Right atrium auricular region (tissue), 2 donors: Measurements from ENCODE around the gene SLC2A5. TPM values are rescaled to one million over a fixed set of nuclear protein-coding genes. Genes with fewer than 3 reads are reported as not detected.
A peak's percentile ranks its signal among the peaks of the same experiment; 100 is the strongest.

Experiments used
- DNase-seq: peaks from one replicate; pipeline ENCODE4 v3.0.0-alpha.2; 2019; ENCODE audit warnings: low spot score
- H3K27ac ChIP-seq, 2 donors: fragments of 200-600 bp; sonication (generic); 1 replicate in 1 of 2; 2 replicates in 1 of 2; pipeline ENCODE4 v1.5.1; 2016 to 2019
- H3K27me3 ChIP-seq, 2 donors: fragments of 200-600 bp; sonication (generic); one replicate each; pipeline versions ENCODE4 v1.5.1 to v1.6.0; 2017 to 2019
- H3K36me3 ChIP-seq: fragments of 200-600 bp; sonication (generic); one replicate; pipeline ENCODE4 v1.5.1; 2016
- H3K4me1 ChIP-seq, 2 donors: fragments of 200-600 bp; sonication (generic); one replicate each; pipeline versions ENCODE4 v1.5.1 to v1.6.0; 2017 to 2019
- H3K4me3 ChIP-seq, 2 donors: fragments of 200-600 bp; sonication (generic); 1 replicate in 1 of 2; 2 replicates in 1 of 2; pipeline ENCODE4 v1.5.1; 2017 to 2019; ENCODE audit warnings: mild to moderate bottlenecking in 1 of 2, moderate library complexity in 1 of 2
- H3K9me3 ChIP-seq, 2 donors: fragments of 200-600 bp; sonication (generic); one replicate each; pipeline ENCODE4 v1.5.1; 2019
- CTCF ChIP-seq, 2 donors: fragments of 200-600 bp; sonication (generic); IDR thresholded peaks; one replicate each; pipeline ENCODE4 v1.5.1; 2019; ENCODE audit warnings: antibody characterized with exemption in 2 of 2
- total RNA-seq, 2 donors: library from RNA; depleted of rRNA; stranded (reverse); fragments of >200 nt; gene quantifications; one replicate each; pipeline ENCODE4 v1.1.0, GENCODE V29; 2016

SLC2A5 gene
- total RNA-seq, 2 donors from 2014 or later, result 0.26 to 0.94 TPM

GRCh38 chr1:8988618-8988967 lies 80.8 kb downstream of the SLC2A5 start:
- no peak overlapping the region for H3K27ac ChIP-seq
- DNase-seq, result no peak
- no peaks in the 10 kb centered on the region for H3K9me3 ChIP-seq
- no peaks in the 10 kb centered on the region for H3K27me3 ChIP-seq
- peaks cover 0 to 20% of the 10 kb centered on the region in 2 donors for H3K4me1 ChIP-seq
- TF ChIP-seq CTCF (IDR thresholded peaks at IDR 0.05), result no peak
- no peaks in the 10 kb centered on the region for H3K36me3 ChIP-seq
- H3K4me3 ChIP-seq, result no peak overlapping the region

GRCh38 chr1:8987881-8988617 lies 81.4 kb downstream of the SLC2A5 start:
- no peak for DNase-seq
- peak; percentile 90 to 96 for TF ChIP-seq CTCF (IDR thresholded peaks at IDR 0.05)
- Histone ChIP-seq H3K4me3 (no peak overlapping the region), H3K36me3 (no peaks in the 10 kb centered on the region), H3K27ac (no peak overlapping the region), H3K9me3 (no peaks in the 10 kb centered on the region), H3K27me3 (no peaks in the 10 kb centered on the region), H3K4me1 (peaks cover 0 to 20% of the 10 kb centered on the region in 2 donors)

- Histone ChIP-seq H3K27ac (peak overlapping the region; percentile 62 to 70), H3K9me3 (no peaks in the 10 kb centered on the region), H3K27me3 (no peaks in the 10 kb centered on the region), H3K4me3 (no peak overlapping the region), H3K4me1 (peaks cover 0 to 20% of the 10 kb centered on the region in 2 donors), H3K36me3 (no peaks in the 10 kb centered on the region)
- TF ChIP-seq CTCF (IDR thresholded peaks at IDR 0.05), result no peak
- DNase-seq, result no peak
Measured at GRCh38 chr1:8986814-8987190, 82.6 kb downstream of the SLC2A5 start.

DNA sequence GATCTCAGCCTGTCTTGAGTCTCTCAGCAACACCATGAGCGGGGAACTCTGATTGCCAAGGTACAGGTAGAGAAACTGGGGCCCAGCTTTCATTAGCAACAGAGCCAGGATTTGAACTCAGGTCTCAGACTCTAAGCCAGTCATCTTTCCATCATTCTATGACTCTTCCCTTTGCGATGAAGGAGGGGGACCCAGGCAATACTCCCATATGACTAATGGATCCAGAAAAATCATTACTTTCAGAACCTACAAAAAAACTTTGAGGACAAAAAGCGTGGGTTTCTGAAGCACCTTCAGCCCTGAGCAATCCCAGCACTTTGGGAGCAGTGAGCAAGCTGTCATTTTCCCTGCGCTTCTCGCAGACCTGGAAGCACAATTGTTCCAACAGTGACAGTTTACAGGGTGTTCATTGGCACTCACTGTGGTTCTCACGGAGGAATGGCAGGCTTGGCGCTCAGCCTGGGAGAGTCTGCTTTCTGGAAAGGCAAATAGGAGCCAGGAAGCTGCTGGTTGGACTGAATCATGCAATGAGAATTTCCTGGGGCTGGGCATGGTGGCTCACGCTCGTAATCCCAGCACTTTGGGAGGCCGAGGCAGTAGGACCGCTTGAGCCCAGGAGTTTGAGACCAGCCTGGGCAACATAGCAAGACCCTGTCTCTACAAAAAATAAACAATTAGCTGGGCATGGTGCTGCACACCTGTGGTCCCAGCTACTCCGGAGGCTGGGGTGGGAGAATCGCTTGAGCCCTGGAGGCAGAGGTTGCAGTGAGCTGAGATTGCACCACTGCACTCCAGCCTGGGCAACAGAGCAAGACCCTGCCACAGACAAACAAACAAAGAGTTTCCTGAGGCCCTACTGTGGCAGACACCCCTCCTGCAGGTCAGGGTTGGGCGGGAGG lies 83.3 kb downstream of the SLC2A5 start:
- Histone ChIP-seq H3K36me3 (no peaks in the 10 kb centered on the region), H3K9me3 (no peaks in the 10 kb centered on the region), H3K4me1 (peaks cover 0 to 20% of the 10 kb centered on the region in 2 donors), H3K4me3 (no peak overlapping the region), H3K27me3 (no peaks in the 10 kb centered on the region), H3K27ac (peak overlapping the region; percentile 62 to 70)
- no peak for TF ChIP-seq CTCF (IDR thresholded peaks at IDR 0.05)
- DNase-seq, result peak; percentile 84

Other genes starting within 250 kb of the SLC2A5 start
- 100 to 1,000 TPM; 149 to 334 TPM for gene ENO1, start 190.9 kb downstream of the SLC2A5 start, total RNA-seq
- gene CA6, start 123.8 kb downstream of the SLC2A5 start, total RNA-seq, result not detected
- gene SLC2A7, start 43.2 kb downstream of the SLC2A5 start, total RNA-seq, result not detected
- gene GPR157, start 59.5 kb upstream of the SLC2A5 start, total RNA-seq, result 10 to 100 TPM; 10.3 to 13.0 TPM
- gene H6PD, start 165.1 kb upstream of the SLC2A5 start, total RNA-seq, result 10 to 100 TPM; 35.0 to 41.0 TPM
- gene SPSB1, start 223.3 kb upstream of the SLC2A5 start, total RNA-seq, result 10 to 100 TPM; 20.1 to 20.8 TPM